Transverse colon (tissue), 4 donors: ENCODE results near the gene PLAAT1. TPM values are rescaled to one million over a fixed set of nuclear protein-coding genes. Genes with fewer than 3 reads are reported as not detected.

Experiments used
- DNase-seq: peaks from one replicate; pipeline ENCODE4 v3.0.0-alpha.2; 2019
- H3K27ac ChIP-seq, 4 donors: fragments of 200-600 bp; sonication (generic); 2 replicates each; pipeline ENCODE4 v1.5.1; 2016 to 2018; ENCODE audit warnings: inconsistent platforms in 4 of 4
- H3K27me3 ChIP-seq: fragments of 200-600 bp; sonication (generic); 2 replicates; pipeline ENCODE4 v1.5.1; 2017; ENCODE audit warnings: inconsistent platforms
- H3K36me3 ChIP-seq, 4 donors: fragments of 200-600 bp; sonication (generic); 2 replicates each; pipeline ENCODE4 v1.5.1; 2017 to 2019; ENCODE audit warnings: inconsistent platforms in 4 of 4
- H3K4me1 ChIP-seq, 4 donors: fragments of 200-600 bp; sonication (generic); 2 replicates each; pipeline ENCODE4 v1.5.1; 2017 to 2020; ENCODE audit warnings: inconsistent platforms in 4 of 4
- H3K4me3 ChIP-seq, 4 donors: fragments of 200-600 bp; sonication (generic); 1 replicate in 1 of 4; 2 replicates in 3 of 4; pipeline versions ENCODE4 v1.5.1 to v1.6.1; 2017 to 2019; ENCODE audit warnings: inconsistent platforms in 4 of 4
- H3K9me3 ChIP-seq, 2 donors: fragments of 200-600 bp; sonication (generic); 2 replicates each; pipeline ENCODE4 v1.5.1; 2017 to 2019; ENCODE audit warnings: inconsistent platforms in 2 of 2
- EP300 ChIP-seq: sonication (generic); formaldehyde crosslinking; IDR thresholded peaks from one replicate; pipeline ENCODE4 v1.6.1; 2017; ENCODE audit warnings: antibody characterized with exemption, low read depth
- POLR2A ChIP-seq: fragments of 450-650 bp; IDR thresholded peaks from one replicate; pipeline ENCODE4 v1.6.1; 2016; ENCODE audit warnings: antibody characterized with exemption, mild to moderate bottlenecking, moderate library complexity
- POLR2AphosphoS5 ChIP-seq, 3 donors: sonication (generic); formaldehyde crosslinking; IDR thresholded peaks; one replicate each; pipeline ENCODE4 v1.6.1; 2016; ENCODE audit warnings: antibody characterized with exemption in 3 of 3
- WGBS, 2 donors: methylation state at CpG; one replicate each; pipeline ENCODE4 v1.1.5; 2018; ENCODE audit warnings: low coverage in 1 of 2; 5-methylcytosine and 5-hydroxymethylcytosine counted together
- in situ Hi-C, 4 donors: fragments of 200-750 bp; cut with MboI; loops; one replicate each; pipeline versions ENCODE4 v1.15.0 to v1.15.1; 2017; ENCODE audit warnings: low sequenced_read_pairs in 3 of 4, low pct_ligation_motif_present in 1 of 4, low pct_unique_long_range_greater_than_20kb in 1 of 4
- intact Hi-C: fragments of 100-400 bp; cut with DNase I; formaldehyde crosslinking; loops from one replicate; pipeline ENCODE4 v1.15.1; 2023; ENCODE audit warnings: low total_unique reads
- total RNA-seq, 4 donors: library from RNA; depleted of rRNA; stranded (reverse); fragments of >200 nt; gene quantifications; one replicate each; pipeline ENCODE4 v1.1.0, GENCODE V29; 2016
- TF ChIP-seq, protein P1 (sequence below), 5 experiments: fragments of 200-600 bp in 3 of 5; fragments of 450-650 bp in 2 of 5; sonication (generic) in 3 of 5; IDR thresholded peaks; 1 replicate in 2 of 5; 2 replicates in 3 of 5; pipeline ENCODE4 v1.5.1; 2016 to 2017; ENCODE audit warnings: antibody characterized with exemption in 5 of 5, inconsistent platforms in 3 of 5, mild to moderate bottlenecking in 2 of 5, moderate library complexity in 1 of 5

Gene PLAAT1
- total RNA-seq, 4 donors from 2014 or later = not detected

DNA sequence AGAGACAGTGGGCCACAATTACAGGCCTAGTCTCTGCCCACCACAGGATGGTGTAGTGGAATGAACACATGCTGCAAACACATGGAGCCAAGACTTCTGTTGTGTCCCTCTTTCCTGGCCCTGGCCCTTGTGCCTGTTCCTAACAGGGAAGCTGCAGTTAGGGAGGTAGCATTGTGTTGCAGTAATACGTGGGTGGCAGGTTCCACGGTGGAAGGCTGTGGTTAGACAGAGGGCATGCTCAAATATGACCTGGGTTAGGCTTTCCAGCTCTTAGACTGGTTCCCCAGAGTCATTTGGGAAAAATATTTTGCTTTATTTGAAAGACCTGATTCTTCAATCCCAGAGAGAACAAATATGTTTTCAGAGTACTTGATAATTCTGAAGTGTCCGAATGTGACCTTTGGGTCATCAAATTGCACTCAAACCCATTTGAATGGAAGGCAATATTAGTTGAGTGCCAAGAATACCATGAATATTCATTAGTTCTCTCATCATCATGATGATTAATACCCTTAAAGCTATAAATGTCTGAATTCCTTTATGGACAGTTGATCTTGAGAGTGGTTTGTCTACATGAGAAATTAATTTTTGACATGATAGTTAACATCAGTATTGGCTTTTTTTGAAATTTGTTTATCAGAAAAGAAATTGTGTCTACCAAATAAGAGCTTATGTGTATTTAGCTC is 28.5 kb downstream of the PLAAT1 start:
- 85 to 87% methylated on average over 3 of the region's 3 CpGs for WGBS, 2 donors
- Histone ChIP-seq H3K27me3 (no peaks in the 10 kb centered on the region), H3K4me3 (no peak overlapping the region), H3K4me1 (no peaks in the 10 kb centered on the region), H3K27ac (no peak overlapping the region), H3K36me3 (no peaks in the 10 kb centered on the region), H3K9me3 (no peaks in the 10 kb centered on the region)
- DNase-seq = no peak
- intact Hi-C loops (no loop called here), in situ Hi-C loops (no loop called here)
- TF ChIP-seq POLR2A (no peak), POLR2AphosphoS5 (IDR thresholded peaks at IDR 0.05) (no peak), EP300 (no peak)
- TF ChIP-seq, protein P1, sequence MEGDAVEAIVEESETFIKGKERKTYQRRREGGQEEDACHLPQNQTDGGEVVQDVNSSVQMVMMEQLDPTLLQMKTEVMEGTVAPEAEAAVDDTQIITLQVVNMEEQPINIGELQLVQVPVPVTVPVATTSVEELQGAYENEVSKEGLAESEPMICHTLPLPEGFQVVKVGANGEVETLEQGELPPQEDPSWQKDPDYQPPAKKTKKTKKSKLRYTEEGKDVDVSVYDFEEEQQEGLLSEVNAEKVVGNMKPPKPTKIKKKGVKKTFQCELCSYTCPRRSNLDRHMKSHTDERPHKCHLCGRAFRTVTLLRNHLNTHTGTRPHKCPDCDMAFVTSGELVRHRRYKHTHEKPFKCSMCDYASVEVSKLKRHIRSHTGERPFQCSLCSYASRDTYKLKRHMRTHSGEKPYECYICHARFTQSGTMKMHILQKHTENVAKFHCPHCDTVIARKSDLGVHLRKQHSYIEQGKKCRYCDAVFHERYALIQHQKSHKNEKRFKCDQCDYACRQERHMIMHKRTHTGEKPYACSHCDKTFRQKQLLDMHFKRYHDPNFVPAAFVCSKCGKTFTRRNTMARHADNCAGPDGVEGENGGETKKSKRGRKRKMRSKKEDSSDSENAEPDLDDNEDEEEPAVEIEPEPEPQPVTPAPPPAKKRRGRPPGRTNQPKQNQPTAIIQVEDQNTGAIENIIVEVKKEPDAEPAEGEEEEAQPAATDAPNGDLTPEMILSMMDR (IDR thresholded peaks at IDR 0.05) = no peak

DNA sequence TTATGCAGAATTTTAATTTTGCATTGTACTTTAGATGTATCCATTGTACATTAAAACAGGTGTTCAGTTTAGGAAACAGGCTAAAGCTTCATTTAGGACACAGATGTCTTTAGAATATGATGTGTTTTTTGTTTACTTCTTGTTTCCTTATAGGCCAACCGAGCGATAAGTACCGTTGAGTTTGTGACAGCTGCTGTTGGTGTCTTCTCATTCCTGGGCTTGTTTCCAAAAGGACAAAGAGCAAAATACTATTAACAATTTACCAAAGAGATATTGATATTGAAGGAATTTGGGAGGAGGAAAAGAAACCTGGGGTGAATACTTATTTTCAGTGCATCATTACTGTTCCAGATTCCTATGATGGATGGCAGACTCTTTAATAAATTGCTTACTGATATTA is 29.4 kb downstream of the PLAAT1 start:
- H3K36me3 ChIP-seq = no peaks in the 10 kb centered on the region
- H3K27ac ChIP-seq = no peak overlapping the region
- no peak for TF ChIP-seq POLR2AphosphoS5 (IDR thresholded peaks at IDR 0.05)
- TF ChIP-seq POLR2A = no peak
- no peak for TF ChIP-seq EP300
- TF ChIP-seq, protein P1 (IDR thresholded peaks at IDR 0.05) = no peak
- intact Hi-C loops (no loop called here), in situ Hi-C loops (no loop called here)
- H3K4me1 ChIP-seq = no peaks in the 10 kb centered on the region
- no peak for DNase-seq
- H3K27me3 ChIP-seq = no peaks in the 10 kb centered on the region
- WGBS, 2 donors = 53 to 77% methylated on average over 3 of the region's 3 CpGs
- H3K4me3 ChIP-seq = no peak overlapping the region
- H3K9me3 ChIP-seq = no peaks in the 10 kb centered on the region

DNA sequence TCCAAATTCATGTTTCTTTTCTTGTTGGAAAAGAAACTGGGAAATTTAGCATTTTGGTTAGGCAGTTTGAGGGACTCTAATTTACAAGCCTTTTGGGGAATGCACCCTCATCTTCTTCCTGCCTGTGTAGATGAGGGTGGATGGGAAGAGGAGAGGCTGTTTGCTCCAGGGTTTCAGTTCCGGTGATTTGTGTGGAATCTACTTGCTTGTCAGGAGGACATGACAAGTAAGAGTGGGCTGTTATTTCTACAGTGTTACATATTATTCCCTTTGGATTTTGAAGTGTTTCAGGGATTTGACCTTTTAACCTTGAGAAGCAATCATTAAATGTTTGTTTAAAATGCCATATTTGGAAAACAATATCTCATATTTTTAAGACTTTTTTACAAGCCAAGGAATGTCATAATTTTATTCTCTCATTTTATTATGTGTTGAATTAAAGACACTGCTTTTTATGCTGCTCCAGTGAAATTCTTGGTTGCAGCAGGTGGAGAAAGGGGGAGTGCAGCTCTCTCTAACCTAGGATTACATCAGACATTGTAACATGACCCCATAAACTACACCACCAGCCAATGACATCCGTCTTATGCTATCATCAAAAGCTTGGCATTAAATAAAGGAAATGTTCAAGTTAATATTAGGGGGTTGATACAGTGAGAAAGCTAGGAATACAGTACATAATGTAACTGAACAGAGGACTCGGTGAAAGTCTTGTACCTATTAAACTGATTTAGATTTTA is 30.2 kb downstream of the PLAAT1 start:
- H3K27ac ChIP-seq = no peak overlapping the region
- no peak for DNase-seq
- TF ChIP-seq, protein P1 (IDR thresholded peaks at IDR 0.05) = no peak
- TF ChIP-seq POLR2AphosphoS5 (IDR thresholded peaks at IDR 0.05) = no peak
- TF ChIP-seq EP300 = no peak
- in situ Hi-C loops (no loop called here), intact Hi-C loops (no loop called here)
- no peaks in the 10 kb centered on the region for H3K27me3 ChIP-seq
- no peaks in the 10 kb centered on the region for H3K9me3 ChIP-seq
- H3K36me3 ChIP-seq = no peaks in the 10 kb centered on the region
- 75 to 83% methylated on average over 3 of the region's 3 CpGs for WGBS, 2 donors
- H3K4me3 ChIP-seq = no peak overlapping the region
- H3K4me1 ChIP-seq = no peaks in the 10 kb centered on the region

DNA sequence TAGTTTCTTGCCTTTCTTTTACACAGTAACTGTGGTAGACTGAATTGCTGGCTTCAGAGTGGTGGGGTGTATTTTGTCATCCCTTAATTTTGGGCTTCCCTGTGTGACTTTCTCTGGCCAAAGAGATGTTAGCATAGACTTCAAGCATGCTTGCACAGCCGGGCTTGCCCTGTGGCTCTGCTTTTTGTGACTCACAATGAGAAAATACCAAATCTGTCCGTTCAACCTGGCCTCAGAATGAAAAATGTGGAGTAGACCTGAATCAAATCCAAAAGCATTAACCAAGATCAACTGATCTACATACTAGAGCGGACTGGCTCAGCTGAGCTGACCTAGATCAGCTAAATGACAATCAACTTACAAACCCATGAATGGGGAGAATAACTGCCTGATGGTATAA is 51.4 kb downstream of the PLAAT1 start:
- H3K27ac ChIP-seq = no peak overlapping the region
- intact Hi-C loops = no loop called here

More for the DNA sequence above, 51.4 kb downstream of the PLAAT1 start:
- in situ Hi-C loops = no loop called here
- no peaks in the 10 kb centered on the region for H3K27me3 ChIP-seq
- H3K4me3 ChIP-seq = no peak overlapping the region
- WGBS, 2 donors = 60 to 69% methylated on average over 3 of the region's 3 CpGs
- TF ChIP-seq, protein P1 (IDR thresholded peaks at IDR 0.05) = no peak
- no peak for TF ChIP-seq POLR2A
- TF ChIP-seq POLR2AphosphoS5 (IDR thresholded peaks at IDR 0.05) = no peak
- TF ChIP-seq EP300 = no peak
- no peaks in the 10 kb centered on the region for H3K36me3 ChIP-seq
- no peaks in the 10 kb centered on the region for H3K4me1 ChIP-seq
- DNase-seq = no peak
- no peaks in the 10 kb centered on the region for H3K9me3 ChIP-seq
